GM21825 (cell line): ENCODE measurements around the gene FAM210A.

ENCODE experiments used
- ATAC-seq: cut with Tn5 transposase; IDR thresholded peaks from one replicate; pipeline ENCODE4 v1.9.1; 2021; ENCODE audit warnings: mild to moderate bottlenecking, moderate library complexity; ENCODE audit not compliant: unreplicated experiment

Gene FAM210A

DNA sequence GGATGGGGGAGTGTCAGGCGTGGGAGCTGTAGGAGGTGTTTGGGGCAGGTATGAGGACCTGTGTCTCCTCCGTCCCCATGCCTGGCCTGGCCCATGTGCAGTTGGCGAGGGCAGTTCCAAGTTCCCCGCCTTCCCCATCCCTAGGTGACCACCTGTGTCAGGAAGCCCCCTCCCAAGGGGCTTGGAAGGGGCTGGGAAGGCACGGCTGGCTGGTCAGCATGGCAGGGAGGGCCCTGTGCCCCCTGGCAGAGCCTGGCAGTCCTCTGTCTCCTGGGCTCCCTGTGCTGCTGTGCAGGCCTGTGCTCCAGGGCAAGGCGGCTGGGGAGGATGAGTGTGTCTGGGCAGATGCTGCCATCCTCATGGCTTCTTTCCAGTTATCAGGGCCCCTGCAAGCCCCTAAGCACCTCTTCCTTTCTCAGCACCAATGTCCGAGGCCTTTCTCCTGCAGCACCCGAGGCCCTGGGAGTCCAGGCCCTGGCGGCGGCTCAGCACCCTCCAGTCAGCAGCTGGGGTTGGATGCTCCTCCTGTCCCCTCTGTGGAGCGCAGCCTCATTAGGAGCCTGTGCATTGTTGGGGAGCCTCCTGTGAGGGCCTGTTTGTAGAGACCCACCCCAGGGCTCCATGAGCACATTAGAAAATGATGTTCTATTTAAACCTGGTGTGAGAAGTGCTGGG is 101.7 kb downstream of the FAM210A start:
- ATAC-seq = no peak

GRCh38 chr18:13623871-13624270 is 102.5 kb downstream of the FAM210A start:
- ATAC-seq = no peak

DNA sequence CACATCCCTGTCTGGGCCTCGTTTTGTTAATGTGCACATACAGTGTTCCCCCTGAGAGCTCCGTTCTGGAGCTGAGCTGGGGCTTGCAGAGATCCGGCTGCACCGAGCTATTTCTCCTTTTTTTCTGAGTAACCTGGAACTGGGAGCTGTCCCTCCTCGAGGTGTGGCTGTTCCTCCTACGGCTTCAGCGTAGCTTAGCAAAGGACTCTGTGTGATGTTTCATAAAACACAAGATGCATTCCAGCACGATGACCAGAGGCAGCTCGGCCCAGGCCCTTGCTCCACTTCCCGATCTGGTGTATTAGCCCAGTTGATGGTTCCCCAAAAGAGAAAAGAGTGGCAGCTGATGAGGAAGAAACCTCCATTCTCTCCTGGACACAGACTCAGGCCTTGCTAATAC is 103.0 kb downstream of the FAM210A start:
- ATAC-seq = no peak

DNA sequence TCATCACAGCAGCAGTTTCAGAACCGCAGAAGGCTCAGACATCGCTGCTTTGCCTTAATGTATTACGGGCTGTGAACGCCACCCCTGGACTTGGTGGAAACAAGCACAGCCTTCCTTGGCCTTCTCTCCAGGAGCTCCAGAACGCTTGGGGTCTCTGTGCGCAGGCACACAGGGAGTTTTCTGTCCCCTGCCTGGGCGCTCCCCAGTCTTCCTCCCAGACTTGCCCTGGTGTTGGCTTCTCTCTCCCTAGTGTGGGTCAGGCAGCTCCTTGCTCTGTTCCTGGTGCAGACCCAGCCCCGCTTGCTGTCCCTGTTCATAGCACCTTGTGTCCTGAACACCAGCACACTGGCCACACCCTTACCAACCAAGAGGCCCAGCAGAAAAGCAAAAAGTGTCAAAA is 103.6 kb downstream of the FAM210A start:
- ATAC-seq = no peak

DNA sequence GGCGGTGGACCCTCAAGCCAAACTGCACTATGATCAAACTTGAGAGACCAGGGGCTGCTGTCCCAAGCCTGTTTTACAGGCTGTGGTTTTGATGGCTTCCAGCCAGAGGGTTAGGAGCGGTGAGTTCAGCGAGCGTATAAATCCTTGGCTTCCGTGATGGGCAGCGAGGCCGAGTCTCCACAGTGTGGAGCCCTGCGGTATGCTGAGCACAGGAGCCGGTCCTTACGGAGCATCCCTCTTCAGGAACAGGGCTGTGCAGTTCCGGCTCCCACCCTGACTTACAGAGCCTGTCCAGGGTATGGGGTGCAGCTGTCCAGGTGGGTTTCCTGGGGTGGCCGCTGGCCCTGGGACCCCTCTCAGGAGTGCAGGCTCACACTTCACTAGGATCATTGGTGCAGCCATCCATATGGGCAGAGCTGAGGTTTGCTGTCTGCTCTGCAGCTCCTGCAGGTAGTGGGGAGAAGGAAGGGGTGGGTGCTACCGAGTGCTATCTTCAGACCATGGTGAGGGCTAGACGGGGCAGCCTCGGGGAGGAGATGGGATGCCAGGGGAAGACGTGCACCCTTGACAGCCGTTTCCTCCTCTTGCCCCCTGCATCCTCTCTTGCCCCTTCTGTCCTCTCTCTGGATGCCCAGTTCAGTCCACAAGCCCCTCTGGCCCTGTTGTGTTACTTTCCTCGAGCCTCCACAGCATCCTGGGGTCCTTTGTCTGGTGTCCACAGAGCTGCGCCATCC is 104.3 kb downstream of the FAM210A start:
- no peak for ATAC-seq

DNA sequence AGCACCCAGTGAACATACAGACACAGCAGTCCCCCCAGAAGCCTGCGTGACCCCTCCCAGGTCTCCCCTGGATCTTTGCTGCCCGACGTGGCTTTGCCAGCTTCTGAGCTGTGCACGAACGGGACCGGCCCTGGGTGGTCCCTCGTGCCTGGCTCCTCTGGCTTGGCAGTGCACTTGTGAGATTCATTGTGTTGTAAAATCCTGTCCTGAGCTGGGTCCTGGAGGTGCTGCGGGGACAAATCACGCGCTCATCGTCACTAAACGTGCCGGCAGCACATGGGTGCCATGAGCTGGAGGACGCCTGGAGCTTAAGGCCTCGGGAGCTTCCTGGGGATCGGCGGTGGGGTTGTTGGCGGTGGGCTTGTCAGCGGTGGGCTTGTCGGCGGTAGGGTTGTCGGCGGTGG is 104.9 kb downstream of the FAM210A start:
- no peak for ATAC-seq

DNA sequence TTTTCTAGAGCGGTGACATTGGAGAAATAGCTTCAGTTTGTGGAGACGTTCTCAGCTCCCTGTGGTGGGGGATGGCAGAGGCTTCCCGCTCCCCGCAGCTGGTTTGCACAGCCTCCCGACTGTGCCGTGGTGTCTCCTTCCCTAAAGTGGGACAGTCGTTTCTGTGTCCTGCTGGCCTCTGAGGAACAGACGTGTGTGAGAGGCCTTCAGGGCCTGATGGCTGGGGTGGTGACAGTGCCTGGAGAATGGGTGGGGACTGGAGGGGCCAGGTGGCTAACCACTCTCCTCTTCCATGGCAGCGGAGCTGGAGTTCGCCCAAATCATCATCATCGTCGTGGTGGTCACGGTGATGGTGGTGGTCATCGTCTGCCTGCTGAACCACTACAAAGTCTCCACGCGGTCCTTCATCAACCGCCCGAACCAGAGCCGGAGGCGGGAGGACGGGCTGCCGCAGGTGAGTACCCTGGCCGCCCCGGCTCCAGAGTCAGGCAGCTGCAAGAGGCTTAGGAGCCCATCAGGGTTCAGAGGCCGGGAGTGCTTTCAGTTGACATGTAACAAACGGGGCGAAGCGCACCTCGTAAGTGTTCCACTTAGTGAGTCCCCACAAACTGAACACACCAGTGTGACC is 105.4 kb downstream of the FAM210A start:
- no peak for ATAC-seq

GRCh38 chr18:13620206-13620672 is 106.1 kb downstream of the FAM210A start:
- ATAC-seq = no peak

- ATAC-seq = no peak
Observed at GRCh38 chr18:13619505-13620205, 106.7 kb downstream of the FAM210A start.

- ATAC-seq = no peak
Observed at GRCh38 chr18:13618760-13619438, 107.5 kb downstream of the FAM210A start.

DNA sequence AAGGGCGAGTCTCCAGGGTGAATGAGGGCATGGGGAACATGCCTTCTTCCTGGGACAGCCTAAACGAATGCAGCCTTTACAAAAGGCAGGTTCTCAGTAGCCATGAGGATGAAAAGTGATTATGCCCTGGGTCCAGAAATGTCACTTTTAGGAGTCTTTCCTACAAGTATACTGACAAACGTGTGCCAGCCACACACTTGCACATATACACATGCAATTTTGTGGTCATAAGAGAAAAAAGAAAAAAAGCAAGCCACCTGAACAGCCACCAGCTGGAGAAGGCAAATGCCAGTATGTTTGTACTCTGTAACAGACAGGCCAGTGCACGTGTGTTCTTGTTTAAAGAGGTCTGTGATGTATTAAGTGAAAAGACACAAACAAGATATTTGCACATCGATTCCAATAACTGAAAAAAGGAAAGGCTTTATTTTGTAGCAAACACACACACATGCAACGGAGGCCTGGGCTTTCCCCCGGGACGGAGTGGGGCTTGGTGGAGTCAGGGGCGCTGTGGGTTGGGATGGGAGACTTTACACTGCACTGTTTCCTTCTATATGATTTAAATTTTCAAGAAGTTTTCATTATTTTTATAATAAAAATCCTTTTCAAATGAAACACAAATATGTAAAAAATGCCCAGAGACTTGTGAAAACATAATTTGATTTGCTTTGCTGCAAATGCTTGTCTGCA is 108.4 kb downstream of the FAM210A start:
- ATAC-seq = no peak

DNA sequence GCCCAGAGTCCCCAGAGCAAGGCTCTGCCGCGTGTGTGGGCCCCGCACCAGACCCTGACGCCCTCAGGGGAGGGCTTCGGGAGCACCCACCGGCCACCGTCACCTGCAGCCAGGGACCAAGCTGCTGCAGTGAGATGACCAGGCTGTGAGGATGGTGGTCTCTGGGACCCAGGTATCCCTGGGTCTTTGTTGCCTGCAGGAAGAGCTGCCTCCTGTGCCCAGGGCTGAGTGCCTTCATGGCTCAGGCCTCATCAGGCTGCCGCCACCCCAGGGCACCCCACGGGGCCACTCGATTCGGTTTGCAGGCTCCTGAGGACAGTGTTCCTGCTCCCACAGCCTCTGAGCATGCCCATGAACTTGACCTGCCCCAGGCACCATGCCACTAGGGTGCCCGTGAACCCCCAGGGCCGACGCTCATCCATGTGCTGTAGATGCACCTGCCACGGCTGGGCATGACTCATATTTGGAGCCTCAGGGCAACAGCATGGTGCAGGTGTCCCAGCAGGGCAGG is 109.8 kb downstream of the FAM210A start:
- no peak for ATAC-seq

DNA sequence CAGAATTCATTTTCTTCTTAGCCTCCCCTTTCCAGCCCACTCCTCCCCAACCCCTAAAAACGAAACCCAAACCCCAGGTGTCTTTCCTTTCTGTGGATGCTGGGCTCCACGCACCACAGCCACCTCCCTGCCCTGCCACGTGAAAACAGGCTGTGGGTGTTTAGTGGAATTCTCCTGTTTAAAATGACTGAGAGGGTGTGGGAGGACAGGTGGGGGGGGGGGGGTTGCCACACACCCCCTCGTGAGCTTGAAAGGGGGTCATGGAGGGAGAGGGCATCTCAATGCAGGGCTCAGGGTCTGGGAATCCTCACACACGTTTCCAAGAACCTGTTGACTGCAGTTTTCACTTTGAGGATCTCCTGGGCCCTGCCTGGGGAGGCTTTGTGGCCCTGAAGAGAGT is 110.3 kb downstream of the FAM210A start:
- ATAC-seq = no peak

GRCh38 chr18:13615432-13615861 is 110.9 kb downstream of the FAM210A start:
- ATAC-seq = no peak

DNA sequence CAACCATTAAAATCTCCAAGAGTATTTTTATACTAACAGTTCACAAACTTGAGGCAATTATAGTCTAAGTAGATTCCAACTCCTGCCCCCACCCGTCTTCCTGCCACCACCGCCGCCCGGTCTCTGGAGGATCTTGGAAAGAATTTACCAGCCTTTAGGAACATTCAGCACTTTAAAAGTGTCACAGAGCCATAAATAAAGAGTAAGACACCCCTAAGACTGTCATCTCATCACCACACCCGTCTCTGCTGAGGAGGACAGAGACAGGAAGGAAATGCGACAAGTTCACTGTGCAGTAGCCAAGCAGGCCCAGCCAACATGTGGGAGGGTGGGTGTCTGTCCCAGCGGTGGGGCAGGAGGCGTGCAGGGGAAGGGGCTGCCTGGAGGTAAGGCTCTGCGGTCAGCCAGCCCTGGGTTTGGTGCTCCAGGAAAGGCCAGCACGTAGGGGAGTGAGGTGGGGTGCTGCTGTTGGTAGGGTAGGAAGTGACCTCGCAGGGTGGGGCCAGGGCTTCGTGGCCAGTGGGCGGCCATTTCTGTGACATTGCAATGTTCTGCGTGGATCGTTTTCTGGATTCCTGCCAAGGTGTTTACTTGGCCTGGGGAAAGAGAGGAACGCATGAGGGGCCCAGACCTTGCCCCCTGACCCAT is 111.6 kb downstream of the FAM210A start:
- ATAC-seq = no peak

GRCh38 chr18:13613591-13614501 is 112.5 kb downstream of the FAM210A start:
- ATAC-seq = no peak
